HG02970 (cell line): Measurements from ENCODE around the gene SBNO1.
"Not testable (repeated sequence)": the region's sequence is repeated elsewhere in the genome, so short reads cannot be mapped to it uniquely, and the experiment has no call there.

Source experiments
- ATAC-seq: cut with Tn5 transposase; IDR thresholded peaks from one replicate; pipeline ENCODE4 v1.9.1; 2021; ENCODE audit warnings: mild to moderate bottlenecking, moderate library complexity, moderate number of reproducible peaks; ENCODE audit not compliant: unreplicated experiment, low FRiP score

The SBNO1 gene

DNA sequence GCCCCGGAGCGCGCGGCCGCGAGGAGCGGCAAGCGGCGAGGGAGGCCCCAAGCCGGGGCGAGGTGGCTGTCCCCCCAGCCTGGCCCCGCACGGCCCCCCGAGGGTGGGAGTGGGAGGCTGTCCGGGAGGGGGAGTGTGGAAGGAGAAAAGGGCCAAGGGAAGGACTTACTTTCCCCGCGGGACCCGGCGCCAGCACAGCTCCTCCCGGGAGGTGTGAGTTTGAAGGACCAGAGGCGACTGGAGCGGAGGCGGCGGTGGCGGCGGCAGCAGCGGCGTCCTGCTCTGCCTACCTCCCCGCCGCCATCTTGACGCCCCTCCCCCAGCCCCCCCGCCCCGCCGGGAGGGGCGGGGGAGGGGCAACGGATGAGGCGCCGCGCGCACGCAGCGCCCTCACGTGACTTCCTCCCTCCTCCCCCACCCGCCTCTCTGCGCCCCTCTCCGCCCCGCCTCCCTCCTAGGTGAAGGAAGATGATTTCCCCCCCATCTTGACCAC lies at the start of gene SBNO1:
Gene SBNO1 (minus strand): TSS at position 316 of the 493 bp plus-strand sequence. CDS start 14,406 bp downstream, outside the sequence.
- ATAC-seq, result peak; percentile 33

- ATAC-seq, result no peak
Observed at GRCh38 chr12:123410041-123410412, 45.4 kb upstream of the SBNO1 start.

DNA sequence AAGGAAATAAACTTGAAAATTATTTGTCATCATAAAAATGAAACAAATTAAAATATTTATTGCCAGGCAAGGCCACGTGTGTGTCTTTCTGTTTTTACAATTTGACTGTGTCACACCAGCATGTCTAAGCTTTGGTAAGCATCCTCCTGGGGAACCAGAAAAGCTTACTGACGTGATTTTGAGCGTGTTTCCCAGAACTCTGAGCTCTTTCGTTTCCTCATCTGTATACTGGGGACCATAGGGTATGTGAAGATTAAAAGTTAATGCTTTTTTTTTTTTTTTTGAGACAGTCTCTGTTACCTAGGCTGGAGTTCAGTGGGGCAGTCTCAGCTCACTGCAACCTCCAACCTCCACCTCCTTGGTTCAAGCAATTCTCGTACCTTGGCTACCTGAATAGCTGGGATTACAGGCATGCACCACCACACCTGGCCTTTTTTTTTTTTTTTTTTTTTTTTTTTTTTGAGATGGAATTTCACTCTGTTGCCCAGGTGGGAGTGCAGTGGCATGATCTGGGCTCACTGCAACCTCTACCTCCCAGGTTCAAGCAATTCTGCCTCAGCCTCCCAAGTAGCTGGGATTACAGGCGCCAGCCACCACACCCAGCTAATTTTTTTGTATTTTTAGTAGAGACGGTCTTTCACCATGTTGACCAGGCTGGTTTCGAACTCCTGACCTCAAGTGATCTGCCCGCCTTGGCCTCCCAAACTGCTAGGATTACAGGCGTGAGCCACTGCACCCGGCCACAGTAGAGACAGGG lies 44.8 kb upstream of the SBNO1 start:
- not testable (repeated sequence) for ATAC-seq

DNA sequence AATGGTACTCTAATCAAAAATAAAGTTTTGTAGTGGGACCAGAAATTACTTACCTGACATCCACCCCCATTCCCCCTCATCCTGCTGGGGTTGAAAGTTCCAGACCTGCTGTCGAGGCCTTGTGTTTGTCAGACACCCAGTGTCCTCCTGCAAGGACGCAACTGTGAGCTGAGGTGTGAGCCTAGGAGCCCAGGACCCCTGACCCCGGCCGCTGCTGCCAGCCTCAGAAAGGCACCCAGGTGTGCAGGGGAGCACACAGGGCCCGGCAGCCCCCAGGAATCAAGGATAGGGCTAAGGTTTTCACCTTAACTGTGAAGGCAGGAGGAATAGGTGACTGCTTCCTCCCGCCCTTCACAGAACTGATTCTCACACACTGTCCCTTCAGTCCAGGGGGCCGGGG lies 44.0 kb upstream of the SBNO1 start:
- not testable (repeated sequence) for ATAC-seq

DNA sequence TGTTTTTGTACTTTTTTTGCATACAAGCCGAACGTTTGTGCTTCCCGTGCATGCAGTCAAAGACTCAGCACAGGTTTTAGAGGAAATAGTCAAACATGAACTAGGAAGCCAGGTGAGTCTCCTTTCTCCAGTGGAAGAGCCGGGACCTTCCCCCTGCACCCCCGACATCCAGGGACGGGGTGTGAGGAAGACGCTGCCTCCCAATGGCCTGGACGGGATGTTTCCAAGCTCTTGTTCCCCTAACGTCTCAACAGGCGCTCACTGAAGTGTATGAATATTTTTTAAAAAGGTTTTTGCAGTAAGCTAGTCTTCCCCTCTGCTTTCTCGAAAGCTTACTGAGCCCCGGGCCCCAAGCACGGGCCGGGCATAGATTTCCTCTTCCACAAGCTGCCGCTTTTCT lies 43.3 kb upstream of the SBNO1 start:
- not testable (repeated sequence) for ATAC-seq

DNA sequence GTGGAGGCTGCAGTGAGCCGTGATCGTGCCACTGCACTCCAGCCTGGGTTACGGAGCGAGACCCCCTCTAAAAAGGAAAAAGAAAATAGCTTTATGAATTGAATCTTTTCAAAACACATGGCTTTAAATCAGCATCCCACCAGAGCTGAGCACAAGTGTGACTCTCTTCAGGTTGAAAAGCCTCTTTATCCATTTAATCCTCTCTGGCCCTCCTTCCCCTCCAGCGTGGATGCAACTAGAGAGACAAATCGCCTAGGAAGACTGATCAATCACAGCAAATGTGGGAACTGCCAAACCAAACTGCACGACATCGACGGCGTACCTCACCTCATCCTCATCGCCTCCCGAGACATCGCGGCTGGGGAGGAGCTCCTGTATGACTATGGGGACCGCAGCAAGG lies 42.6 kb upstream of the SBNO1 start:
- not testable (repeated sequence) for ATAC-seq

DNA sequence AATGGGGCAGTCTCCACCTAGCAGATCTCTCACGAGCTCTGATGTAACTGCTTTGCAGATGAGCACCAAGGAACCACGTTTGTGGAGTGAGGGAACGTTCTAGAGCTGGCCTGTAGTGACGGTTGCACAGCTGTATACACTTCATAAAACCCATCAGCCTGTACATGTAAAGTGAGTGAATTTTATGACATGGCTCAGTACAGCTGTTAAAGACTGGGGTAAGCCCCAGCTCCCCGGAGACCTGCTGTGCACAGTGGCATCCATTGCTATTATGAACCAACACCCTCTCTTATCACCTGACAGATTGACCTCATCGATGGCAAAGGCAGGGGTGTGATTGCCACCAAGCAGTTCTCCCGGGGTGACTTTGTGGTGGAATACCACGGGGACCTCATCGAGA lies 39.9 kb upstream of the SBNO1 start:
- ATAC-seq, result no peak

DNA sequence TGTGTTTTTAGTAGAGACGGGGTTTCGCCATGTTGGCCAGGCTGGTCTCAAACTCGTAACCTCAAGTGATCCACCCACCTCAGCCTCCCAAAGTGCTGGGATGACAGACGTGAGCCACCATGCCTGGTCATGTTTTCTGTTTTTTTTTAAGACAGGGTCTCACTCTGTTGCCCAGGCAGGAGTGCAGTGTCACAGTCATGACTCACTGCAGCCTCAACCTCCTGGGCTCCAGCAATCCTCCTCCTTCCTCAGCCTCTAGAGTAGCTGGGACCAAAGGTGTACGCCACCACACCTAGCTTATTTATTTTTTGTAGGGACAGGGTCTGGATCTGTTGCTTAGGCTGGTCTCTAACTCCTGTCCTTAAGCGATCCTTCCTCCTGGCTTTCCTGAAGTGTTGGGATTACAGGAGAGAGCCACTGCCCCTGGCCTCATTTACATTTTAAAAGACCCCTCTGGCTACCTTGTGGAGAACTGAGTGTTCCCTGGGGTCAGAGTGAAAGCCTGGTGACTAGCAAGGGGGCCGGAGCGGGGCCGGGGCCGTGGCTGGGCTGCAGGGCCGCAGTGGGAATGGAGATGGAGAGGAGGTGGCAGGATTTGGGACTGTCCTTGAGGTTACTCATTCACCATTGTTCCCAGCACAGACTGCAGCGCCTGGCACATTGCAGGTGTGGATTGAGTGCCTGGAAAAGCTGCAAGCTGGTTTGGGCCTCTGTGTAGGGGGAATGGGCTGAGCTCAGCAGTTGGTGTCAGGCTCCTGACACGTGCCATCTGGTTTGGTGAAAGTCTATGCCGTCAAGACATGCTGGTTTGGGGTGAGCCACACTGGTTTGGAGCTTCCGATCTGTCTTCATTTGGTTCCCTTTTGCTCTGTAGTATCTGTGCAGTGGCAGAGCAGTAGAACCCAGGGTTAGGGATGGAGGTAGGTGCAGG lies 37.4 kb upstream of the SBNO1 start:
- no peak for ATAC-seq

DNA sequence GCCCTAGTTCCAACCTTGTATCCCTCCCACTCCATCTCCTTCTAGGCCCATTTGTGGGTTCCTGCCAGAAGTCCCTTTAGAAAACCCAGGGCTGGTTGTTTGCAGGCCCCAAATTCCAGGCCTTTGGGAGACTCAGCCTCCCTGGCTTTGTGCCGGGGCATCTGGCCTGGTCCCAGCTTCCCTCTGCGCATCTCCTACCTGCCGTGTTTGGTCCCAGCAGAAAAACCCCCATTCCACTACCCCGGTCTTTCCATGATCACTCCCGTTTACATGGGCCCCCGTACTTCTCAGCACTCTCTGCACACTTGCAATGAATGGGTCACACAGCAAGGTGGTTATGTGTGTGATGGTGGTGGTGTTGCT lies 34.6 kb upstream of the SBNO1 start:
- ATAC-seq, result no peak

DNA sequence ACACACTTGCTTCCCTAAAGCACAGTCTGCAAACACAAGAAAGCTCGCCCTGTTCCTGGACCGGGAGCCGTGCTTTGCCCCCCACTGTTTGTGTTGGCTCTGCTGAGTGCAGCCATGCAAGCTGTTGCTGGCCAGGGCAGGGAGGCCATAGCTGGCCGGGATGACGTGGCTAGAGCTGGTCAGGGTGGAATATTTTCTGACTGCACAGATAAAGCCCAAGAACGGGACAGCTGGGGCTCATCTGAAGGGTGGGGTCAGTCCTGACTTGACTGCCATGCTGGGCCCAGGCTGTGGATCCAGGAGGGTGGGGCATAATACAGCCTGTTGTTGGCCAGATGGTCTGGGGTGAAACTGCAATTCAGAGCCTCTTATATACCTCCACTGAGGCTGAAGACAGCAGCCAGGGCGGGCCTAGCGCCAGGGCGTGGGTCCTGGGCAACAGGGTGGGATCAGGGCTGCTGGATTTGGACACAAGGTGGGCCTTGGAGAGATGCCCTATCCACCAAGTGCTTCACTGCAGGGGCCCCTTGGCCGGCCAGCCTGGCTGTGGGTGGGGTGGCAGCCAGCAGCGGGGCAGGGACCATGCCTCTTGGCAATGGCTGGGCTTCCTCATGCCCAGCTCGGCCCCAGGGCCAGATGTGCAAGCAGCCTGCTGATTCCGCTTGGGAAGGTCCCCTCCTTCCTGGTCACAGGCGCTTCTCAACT lies 34.1 kb upstream of the SBNO1 start:
- ATAC-seq, result no peak

DNA sequence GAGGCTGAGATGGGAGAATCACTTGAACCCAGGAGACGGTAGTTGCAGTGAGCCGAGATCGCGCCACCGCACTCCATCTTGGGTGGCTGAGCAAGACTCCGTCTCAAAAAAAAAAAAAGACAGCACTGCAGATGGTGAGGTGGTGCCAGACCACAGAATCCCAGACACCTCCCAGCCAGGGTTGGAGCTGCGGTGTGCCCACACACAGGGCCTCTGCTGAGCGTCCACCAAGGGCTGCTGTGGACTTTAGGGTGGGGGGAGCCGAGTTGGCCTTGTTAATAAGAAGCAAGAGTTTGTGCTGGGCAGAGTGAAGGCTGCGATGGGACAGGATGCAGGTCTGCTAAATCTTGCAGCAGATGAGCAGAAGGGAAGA lies 33.5 kb upstream of the SBNO1 start:
- no peak for ATAC-seq

DNA sequence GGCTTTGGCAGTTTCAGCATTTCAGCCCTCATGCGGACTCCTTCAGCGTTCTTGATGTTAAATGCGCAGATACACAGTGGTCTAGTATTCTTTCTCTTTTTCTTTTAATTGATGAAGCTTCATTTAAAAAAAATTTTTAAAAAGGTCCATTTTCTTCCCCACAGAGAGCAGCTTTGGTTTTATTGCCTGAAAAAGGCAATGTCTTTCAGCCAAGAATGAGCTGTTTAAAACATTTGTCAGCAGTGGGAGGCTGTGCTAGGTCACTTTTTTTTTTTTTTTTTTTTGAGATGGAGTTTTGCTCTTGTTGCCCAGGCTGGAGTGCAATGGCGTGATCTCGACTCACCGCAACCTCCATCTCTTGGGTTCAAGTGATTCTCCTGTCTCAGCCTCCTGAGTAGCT lies 32.8 kb upstream of the SBNO1 start:
- no peak for ATAC-seq

GRCh38 chr12:123396954-123397353 lies 32.3 kb upstream of the SBNO1 start:
- no peak for ATAC-seq

GRCh38 chr12:123396543-123396942 lies 31.9 kb upstream of the SBNO1 start:
- no peak for ATAC-seq

GRCh38 chr12:123395236-123395635 lies 30.6 kb upstream of the SBNO1 start:
- ATAC-seq, result no peak

DNA sequence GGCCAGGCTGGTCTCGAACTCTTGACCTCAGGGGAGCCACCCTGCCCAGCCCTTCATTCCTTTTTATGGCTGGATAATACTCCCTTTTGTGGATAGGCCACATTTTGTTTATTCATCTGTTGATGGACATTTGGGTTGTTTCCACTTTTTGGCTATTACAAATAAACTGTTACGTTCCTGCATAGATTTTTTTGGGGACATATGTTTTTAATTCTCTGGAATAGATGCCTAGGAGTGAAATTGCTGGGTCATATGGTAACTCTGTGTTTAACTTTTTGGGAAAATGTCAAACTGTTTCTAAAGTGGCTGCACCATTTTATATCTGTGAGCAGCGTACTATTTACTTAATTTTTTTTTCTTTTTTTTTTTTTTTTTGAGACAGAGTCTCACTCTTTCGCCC lies 29.1 kb upstream of the SBNO1 start:
- no peak for ATAC-seq

DNA sequence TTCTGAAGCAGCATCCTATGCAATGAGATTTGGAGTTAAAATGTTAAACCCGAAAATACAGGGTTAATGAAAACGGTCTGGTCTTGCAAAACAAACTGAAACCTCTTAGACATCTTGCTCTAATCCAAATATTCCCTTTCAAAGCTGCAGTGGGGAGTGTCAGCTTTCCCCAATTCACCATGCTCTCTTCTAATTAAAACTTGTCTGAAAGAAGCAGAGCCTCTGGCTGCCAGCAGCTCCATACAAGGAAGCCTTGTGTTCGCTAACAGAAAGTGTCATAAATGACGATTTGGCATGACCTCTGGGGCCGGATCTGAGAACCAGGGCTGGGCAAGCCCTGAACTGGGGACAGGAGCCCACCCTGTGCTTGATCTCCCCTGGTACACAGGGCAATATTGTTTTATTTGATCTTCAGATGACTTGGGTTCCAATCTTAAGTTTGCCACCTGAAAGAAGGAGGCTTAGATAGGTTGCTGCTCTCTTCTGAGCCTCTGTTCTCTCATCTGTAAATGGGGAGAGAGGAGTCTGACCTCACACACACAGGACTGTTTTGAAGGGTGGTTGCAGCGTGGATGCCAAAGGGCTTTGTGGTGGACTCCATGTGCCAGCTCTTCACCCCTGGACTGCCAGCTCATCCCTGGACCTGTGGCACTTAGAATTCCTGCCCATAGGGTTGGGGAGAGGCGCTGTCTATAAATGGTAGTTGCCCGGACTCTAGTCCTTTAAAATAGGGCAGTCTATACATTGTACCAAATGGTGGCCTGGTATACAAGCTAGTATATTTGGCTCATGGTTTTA lies 27.1 kb upstream of the SBNO1 start:
- ATAC-seq, result no peak

- ATAC-seq, result no peak
Observed at GRCh38 chr12:123390498-123391426, 26.1 kb upstream of the SBNO1 start.
